Activated naive CD4-positive, alpha-beta T cell treated with anti-CD3 and anti-CD28 coated beads, Interleukin-2, amount 10 ng/mL, durations not matched to agents 5 hours and 36 hours (primary cell): ENCODE data around the gene LRRN3. TPM values are rescaled to one million over a fixed set of nuclear protein-coding genes. Genes with fewer than 3 reads are reported as not detected.

Experiments used
- total RNA-seq, 2 experiments: library from RNA; stranded (reverse); gene quantifications; one replicate each; pipeline ENCODE4 v1.2.3, GENCODE V29; 2021

Gene LRRN3
- total RNA-seq: 100 to 1,000 TPM; 253 to 257 TPM

DNA sequence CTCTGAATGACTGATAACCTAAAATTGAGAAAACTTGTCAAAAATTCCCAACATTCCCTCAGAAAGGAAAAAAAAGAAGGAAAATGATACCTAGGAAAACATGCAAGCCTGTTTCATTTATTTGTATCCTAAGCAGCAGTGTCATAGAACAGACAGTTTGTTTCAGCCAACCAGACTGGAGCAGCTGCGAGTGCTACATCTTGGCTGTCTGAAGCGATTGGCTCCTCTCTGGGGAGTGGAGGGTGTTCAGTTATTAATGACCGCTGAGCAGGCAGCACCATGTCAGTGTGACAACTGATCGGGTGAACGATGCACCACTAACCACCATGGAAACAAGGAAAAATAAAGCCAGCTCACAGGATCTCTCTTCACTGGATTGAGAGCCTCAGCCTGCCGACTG is at the start of gene LRRN3:
Gene LRRN3 (plus strand): TSS at position 282 of the 400 bp plus-strand sequence. CDS start 31,646 bp downstream, outside the sequence.

